WTC11 (cell line): Measurements from ENCODE around the gene ANKRD2. TPM values are rescaled to one million over a fixed set of nuclear protein-coding genes. Genes with fewer than 3 reads are reported as not detected.

Experiments used
- ATAC-seq: fragments of 200-7000 bp; cut with Tn5 transposase; 2 replicates; pipeline ENCODE4 v1.10.0; 2021; ENCODE audit warnings: mild to moderate bottlenecking, moderate library complexity
- CTCF ChIA-PET: fragments of 300-600 bp; sonication (Branson Sonifier 250); formaldehyde crosslinking; loops from one replicate; lab custom pipeline; 2021; ENCODE audit warnings: antibody characterized with exemption; lab: Charles Lee
- POLR2A ChIA-PET: fragments of 350-600 bp; sonication (Branson Sonifier 250); formaldehyde crosslinking; loops from one replicate; lab custom pipeline; 2021; ENCODE audit warnings: antibody characterized with exemption; lab: Charles Lee
- DNase-seq: peaks from one replicate; pipeline ENCODE4 v3.0.0; 2021; ENCODE audit warnings: low spot score
- H3K27ac Mint-ChIP-seq: 2 replicates; pipeline ENCODE4 v1.8.0; 2021; ENCODE audit warnings: mixed read lengths
- H3K27me3 Mint-ChIP-seq: 2 replicates; pipeline ENCODE4 v1.8.0; 2021; ENCODE audit warnings: low read depth, mild to moderate bottlenecking, moderate library complexity, mixed read lengths
- H3K36me3 Mint-ChIP-seq: 2 replicates; pipeline ENCODE4 v1.8.0; 2021; ENCODE audit warnings: mixed read lengths
- H3K4me1 Mint-ChIP-seq: 2 replicates; pipeline ENCODE4 v1.8.0; 2022; ENCODE audit warnings: mixed read lengths
- H3K4me3 Mint-ChIP-seq: 2 replicates; pipeline ENCODE4 v1.8.0; 2021; ENCODE audit warnings: mild to moderate bottlenecking, moderate library complexity, mixed read lengths
- H3K9me3 Mint-ChIP-seq: 2 replicates; pipeline ENCODE4 v1.8.0; 2021; ENCODE audit warnings: mixed read lengths
- CDX4 ChIP-seq: fragments of 250-450 bp; sonication (Bioruptor Pico); IDR thresholded peaks from 2 replicates; pipeline ENCODE4 v1.9.0; 2021; ENCODE audit warnings: moderate library complexity, mild to moderate bottlenecking, inconsistent platforms, borderline replicate concordance
- FOXJ3 ChIP-seq: sonication (generic); formaldehyde crosslinking; IDR thresholded peaks from 2 replicates; pipeline ENCODE4 v1.9.0; 2021; ENCODE audit warnings: missing genetic modification reagents, mild to moderate bottlenecking, borderline replicate concordance
- GTF2I ChIP-seq: fragments of 250-450 bp; sonication (Bioruptor Pico); conservative IDR thresholded peaks from 2 replicates; pipeline ENCODE4 v1.4.0; 2021; ENCODE audit warnings: mild to moderate bottlenecking
- HMGXB4 ChIP-seq: sonication (generic); formaldehyde crosslinking; IDR thresholded peaks from 2 replicates; pipeline ENCODE4 v1.8.1; 2023; ENCODE audit warnings: mild to moderate bottlenecking, moderate library complexity, missing genetic modification reagents
- MXD4 ChIP-seq: fragments of 250-450 bp; sonication (Bioruptor Pico); IDR thresholded peaks from 2 replicates; pipeline ENCODE4 v1.8.0; 2021; ENCODE audit warnings: mild to moderate bottlenecking, moderate library complexity, borderline replicate concordance
- PREB ChIP-seq: sonication (generic); formaldehyde crosslinking; IDR thresholded peaks from 2 replicates; pipeline ENCODE4 v1.8.1; 2022; ENCODE audit warnings: mild to moderate bottlenecking, missing genetic modification reagents, moderate library complexity, borderline replicate concordance
- SOX15 ChIP-seq: fragments of 250-450 bp; sonication (Bioruptor Pico); IDR thresholded peaks from 2 replicates; pipeline ENCODE4 v1.9.0; 2021; ENCODE audit warnings: mild to moderate bottlenecking
- ZNF121 ChIP-seq: sonication (generic); formaldehyde crosslinking; IDR thresholded peaks from 2 replicates; pipeline ENCODE4 v1.8.0; 2023; ENCODE audit warnings: missing genetic modification reagents
- ZNF263 ChIP-seq: sonication (generic); formaldehyde crosslinking; IDR thresholded peaks from 2 replicates; pipeline ENCODE4 v1.8.1; 2022; ENCODE audit warnings: low read depth, mild to moderate bottlenecking, moderate library complexity, missing genetic modification reagents
- ZNF281 ChIP-seq: sonication (generic); formaldehyde crosslinking; IDR thresholded peaks from 2 replicates; pipeline ENCODE4 v1.8.0; 2023; ENCODE audit warnings: mild to moderate bottlenecking, missing genetic modification reagents
- ZNF317 ChIP-seq: sonication (generic); formaldehyde crosslinking; IDR thresholded peaks from 2 replicates; pipeline ENCODE4 v1.8.1; 2023; ENCODE audit warnings: low read depth, mild to moderate bottlenecking, moderate library complexity, missing genetic modification reagents, borderline replicate concordance
- total RNA-seq: library from RNA; stranded (reverse); gene quantifications from 3 replicates; pipeline ENCODE4 v1.2.3, GENCODE V29; 2021
- TF ChIP-seq, protein P1 (sequence below): sonication (generic); formaldehyde crosslinking; conservative IDR thresholded peaks from 2 replicates; pipeline ENCODE4 v1.8.1; 2023; ENCODE audit warnings: mild to moderate bottlenecking, low read depth, missing genetic modification reagents, moderate library complexity
- TF ChIP-seq, protein P2 (sequence below): sonication (generic); formaldehyde crosslinking; IDR thresholded peaks from 2 replicates; pipeline ENCODE4 v1.8.1; 2022; ENCODE audit warnings: mild to moderate bottlenecking, moderate library complexity, missing genetic modification reagents

ANKRD2 gene
- total RNA-seq, 1 experiment from 2014 or later, result not detected

GRCh38 chr10:97538411-97538810 is 34.2 kb upstream of the ANKRD2 start:
- Mint-ChIP-seq H3K9me3 (no peaks in the 10 kb centered on the region), H3K4me3 (no peak overlapping the region), H3K4me1 (peaks cover 28% of the 10 kb centered on the region), H3K27ac (peak overlapping the region; percentile 91), H3K36me3 (no peaks in the 10 kb centered on the region), H3K27me3 (no peaks in the 10 kb centered on the region)
- TF ChIP-seq ZNF263 (CRISPR knock-in tag) (no peak), GTF2I (no peak), MXD4 (CRISPR knock-in tag) (no peak)
- TF ChIP-seq, protein P1, sequence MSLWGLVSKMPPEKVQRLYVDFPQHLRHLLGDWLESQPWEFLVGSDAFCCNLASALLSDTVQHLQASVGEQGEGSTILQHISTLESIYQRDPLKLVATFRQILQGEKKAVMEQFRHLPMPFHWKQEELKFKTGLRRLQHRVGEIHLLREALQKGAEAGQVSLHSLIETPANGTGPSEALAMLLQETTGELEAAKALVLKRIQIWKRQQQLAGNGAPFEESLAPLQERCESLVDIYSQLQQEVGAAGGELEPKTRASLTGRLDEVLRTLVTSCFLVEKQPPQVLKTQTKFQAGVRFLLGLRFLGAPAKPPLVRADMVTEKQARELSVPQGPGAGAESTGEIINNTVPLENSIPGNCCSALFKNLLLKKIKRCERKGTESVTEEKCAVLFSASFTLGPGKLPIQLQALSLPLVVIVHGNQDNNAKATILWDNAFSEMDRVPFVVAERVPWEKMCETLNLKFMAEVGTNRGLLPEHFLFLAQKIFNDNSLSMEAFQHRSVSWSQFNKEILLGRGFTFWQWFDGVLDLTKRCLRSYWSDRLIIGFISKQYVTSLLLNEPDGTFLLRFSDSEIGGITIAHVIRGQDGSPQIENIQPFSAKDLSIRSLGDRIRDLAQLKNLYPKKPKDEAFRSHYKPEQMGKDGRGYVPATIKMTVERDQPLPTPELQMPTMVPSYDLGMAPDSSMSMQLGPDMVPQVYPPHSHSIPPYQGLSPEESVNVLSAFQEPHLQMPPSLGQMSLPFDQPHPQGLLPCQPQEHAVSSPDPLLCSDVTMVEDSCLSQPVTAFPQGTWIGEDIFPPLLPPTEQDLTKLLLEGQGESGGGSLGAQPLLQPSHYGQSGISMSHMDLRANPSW (CRISPR knock-in tag), result no peak
- DNase-seq (no peak), ATAC-seq (no peak)
- ChIA-PET POLR2A (interaction anchor here (1.6 kb wide), 1 partner anchor 40 kb away, joined by 3 read pairs; the partner anchor contains the start of gene UBTD1), CTCF (interaction anchor here (0.8 to 5.1 kb wide), 8 partner anchors 12 to 119 kb away, joined by 3 to 44 read pairs (median 5); partner anchors contain the start of genes ANKRD2 and UBTD1)

DNA sequence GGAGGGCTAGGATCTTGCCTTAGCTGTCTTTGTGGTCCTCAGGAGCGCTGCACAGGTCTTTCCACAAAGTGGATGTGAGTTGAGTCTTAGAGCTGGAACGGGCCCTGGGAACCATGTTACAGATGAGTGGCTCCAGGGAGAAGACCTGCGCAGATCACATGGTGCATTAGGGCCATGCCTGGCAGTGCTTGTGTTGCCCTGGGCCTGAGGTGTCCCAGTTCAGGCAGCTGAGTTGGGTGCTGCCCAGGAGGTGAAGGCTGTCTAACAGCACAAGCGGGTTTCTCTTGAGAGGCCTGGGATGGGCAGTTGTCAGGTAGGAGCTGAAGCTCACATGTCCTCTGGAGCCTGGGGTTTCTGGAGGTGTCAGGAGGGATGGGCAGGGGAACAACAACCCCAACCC is 33.7 kb upstream of the ANKRD2 start:
- no peaks in the 10 kb centered on the region for H3K27me3 Mint-ChIP-seq
- ChIA-PET POLR2A (interaction anchor here (1.6 kb wide), 1 partner anchor 40 kb away, joined by 3 read pairs; the partner anchor contains the start of gene UBTD1), CTCF (interaction anchor here (0.7 to 5.1 kb wide), 14 partner anchors 11 to 426 kb away, joined by 3 to 44 read pairs (median 4); partner anchors contain the start of genes ANKRD2, HOGA1 and UBTD1)
- peak overlapping the region; percentile 91 for H3K27ac Mint-ChIP-seq
- ATAC-seq, result no peak
- no peaks in the 10 kb centered on the region for H3K36me3 Mint-ChIP-seq
- no peak for DNase-seq
- TF ChIP-seq, protein P2, sequence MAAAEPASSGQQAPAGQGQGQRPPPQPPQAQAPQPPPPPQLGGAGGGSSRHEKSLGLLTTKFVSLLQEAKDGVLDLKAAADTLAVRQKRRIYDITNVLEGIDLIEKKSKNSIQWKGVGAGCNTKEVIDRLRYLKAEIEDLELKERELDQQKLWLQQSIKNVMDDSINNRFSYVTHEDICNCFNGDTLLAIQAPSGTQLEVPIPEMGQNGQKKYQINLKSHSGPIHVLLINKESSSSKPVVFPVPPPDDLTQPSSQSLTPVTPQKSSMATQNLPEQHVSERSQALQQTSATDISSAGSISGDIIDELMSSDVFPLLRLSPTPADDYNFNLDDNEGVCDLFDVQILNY (CRISPR knock-in tag), result no peak
- TF ChIP-seq CDX4 (CRISPR knock-in tag) (no peak), PREB (CRISPR knock-in tag) (no peak), FOXJ3 (CRISPR knock-in tag) (no peak), GTF2I (no peak), HMGXB4 (CRISPR knock-in tag) (0 out of 2 replicates have a peak, but pooled peaks have one; percentile 8), MXD4 (CRISPR knock-in tag) (no peak)
- no peaks in the 10 kb centered on the region for H3K9me3 Mint-ChIP-seq
- H3K4me1 Mint-ChIP-seq, result peaks cover 32% of the 10 kb centered on the region
- no peak overlapping the region for H3K4me3 Mint-ChIP-seq

DNA sequence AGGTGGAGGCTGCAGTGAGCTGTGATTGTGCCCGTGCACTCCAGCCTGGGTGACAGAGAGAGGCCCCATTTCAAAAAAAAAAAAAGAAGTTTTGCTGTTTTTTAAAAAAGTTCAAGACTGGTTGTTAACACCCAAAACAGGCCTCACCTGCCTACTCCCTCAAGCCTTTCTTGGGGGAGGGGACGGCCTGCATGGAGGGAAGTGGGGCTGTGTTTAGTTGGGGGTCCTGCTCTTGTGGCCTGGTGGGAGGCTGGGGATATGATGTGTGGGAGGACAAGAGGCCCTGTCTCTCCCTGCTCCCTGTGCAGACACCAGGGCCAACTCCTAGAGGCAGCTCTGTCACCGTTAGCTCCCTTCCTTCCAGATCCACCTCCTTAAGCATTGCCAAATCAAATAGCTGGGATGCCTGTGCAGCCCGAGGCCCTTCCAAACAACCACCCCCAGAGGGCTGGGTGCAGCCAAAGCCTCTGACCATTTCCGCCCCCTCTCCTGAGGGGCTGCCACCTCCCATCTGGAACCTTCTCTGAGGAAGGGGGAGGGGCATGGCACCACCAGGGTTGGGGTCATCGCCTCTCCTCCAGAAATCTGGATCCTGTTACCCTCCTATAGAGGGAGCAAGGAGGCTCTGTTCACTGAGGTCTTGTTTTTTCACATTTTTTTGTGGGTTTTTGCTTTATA is 32.9 kb upstream of the ANKRD2 start:
- ATAC-seq, result peak; percentile 88
- Mint-ChIP-seq H3K4me1 (peaks cover 30% of the 10 kb centered on the region), H3K9me3 (no peaks in the 10 kb centered on the region), H3K4me3 (no peak overlapping the region), H3K27me3 (no peaks in the 10 kb centered on the region), H3K27ac (peak overlapping the region; percentile 92), H3K36me3 (no peaks in the 10 kb centered on the region)
- peak; percentile 28; the same call in 1 of the 2 replicates for TF ChIP-seq ZNF281 (CRISPR knock-in tag)
- peak; percentile 62 for TF ChIP-seq ZNF121
- TF ChIP-seq HMGXB4 (CRISPR knock-in tag), result 0 out of 2 replicates have a peak, but pooled peaks have one; percentile 6
- no peak for TF ChIP-seq SOX15 (CRISPR knock-in tag)
- no peak for TF ChIP-seq ZNF317 (CRISPR knock-in tag)
- ChIA-PET CTCF (interaction anchor here (0.6 to 5.1 kb wide), 20 partner anchors 10 to 425 kb away, joined by 3 to 44 read pairs (median 4); partner anchors contain the start of genes ANKRD2, HOGA1 and UBTD1), POLR2A (interaction anchor here (0.6 to 1.6 kb wide), 3 partner anchors 30 to 49 kb away, joined by 3 read pairs; partner anchors contain the start of gene UBTD1)
- DNase-seq, result peak; percentile 74
